CD4-positive, alpha-beta T cell treated with Interleukin-6 at 100 ng/mL for 8 hours (primary cell): ENCODE data around the gene USP38.
"Not testable (repeated sequence)": the region's sequence is repeated elsewhere in the genome, so short reads cannot be mapped to it uniquely, and the experiment has no call there.

Experiments used
- DNase-seq: peaks from one replicate; pipeline ENCODE4 v3.0.0-alpha.2; 2020; ENCODE audit warnings: mixed read lengths, low spot score

USP38 gene

DNA sequence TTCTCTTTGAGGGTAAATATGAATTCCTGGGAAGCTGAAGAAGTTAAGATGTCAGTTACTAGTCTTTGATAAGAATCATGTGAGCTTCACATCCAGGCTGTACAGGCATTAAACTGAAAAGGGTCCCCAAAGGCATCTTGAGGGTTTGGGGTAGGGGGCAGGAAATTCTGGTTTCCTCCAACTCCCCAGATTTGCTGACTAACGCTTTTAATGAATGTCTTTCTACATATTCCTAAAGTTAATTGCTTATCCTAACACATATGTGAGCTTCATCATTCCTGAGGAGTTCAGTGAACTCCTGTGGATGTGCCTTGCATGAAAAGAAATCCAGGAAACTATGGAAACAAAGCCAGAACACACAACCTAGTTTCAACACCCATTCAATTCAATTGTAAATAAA, 78.1 kb downstream of the USP38 start:
- no peak for DNase-seq

DNA sequence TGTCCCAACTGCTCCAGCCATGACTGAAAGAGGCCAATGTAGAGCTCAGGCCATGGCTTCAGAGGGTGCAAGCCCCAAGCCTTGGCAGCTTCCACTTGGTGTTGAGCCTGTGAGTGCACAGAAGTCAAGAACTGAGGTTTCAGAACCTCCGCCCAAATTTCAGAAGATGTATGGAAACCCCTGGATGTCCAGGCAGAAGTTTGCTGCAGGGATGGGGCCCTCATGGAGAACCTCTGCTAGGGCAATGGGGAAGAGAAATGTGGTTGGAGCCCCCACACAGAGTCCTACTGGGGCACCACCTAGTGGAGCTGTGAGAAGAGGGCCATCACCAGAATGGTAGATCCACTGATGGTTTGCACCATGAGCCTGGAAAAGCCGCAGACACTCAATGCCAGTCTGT, 83.0 kb downstream of the USP38 start:
- not testable (repeated sequence) for DNase-seq

DNA sequence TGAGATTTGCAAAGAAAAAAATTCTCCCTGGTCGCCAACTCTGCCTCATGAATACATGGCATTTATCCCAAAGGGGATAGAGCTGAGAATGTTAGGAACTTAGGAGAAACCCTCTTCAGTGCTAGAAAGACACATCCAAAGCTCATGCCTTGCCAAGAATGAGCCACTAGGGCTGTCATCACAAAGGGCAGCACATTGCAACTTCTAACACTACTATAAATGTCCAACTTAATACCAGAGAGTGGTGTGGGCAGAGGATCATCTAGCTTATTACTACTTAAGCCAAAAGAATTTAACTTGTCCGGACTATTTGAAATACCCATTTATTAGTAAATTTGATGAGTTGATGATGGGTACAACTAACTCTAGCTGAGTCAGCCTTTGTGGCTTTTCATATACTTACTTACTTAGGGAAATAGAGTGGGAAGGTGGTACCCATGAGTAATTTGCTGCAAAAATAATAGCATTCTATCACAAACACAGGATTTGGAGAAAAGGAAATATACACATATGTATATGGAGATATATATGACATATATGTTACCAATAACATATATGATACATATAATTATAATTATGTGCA, 85.6 kb downstream of the USP38 start:
- DNase-seq: no peak
